Body of pancreas (tissue), 4 donors: ENCODE data around the gene MID2.
"Not testable (repeated sequence)": the region's sequence is repeated elsewhere in the genome, so short reads cannot be mapped to it uniquely, and the experiment has no call there.

Experiments used
- CTCF ChIP-seq, 7 experiments: fragments of 450-650 bp in 4 of 7; fragments of 200-600 bp in 3 of 7; sonication (generic) in 3 of 7; IDR thresholded peaks; one replicate each; pipeline ENCODE4 v1.5.1; 2016 to 2019; ENCODE audit warnings: antibody characterized with exemption in 7 of 7
- POLR2A ChIP-seq, 3 donors: fragments of 450-650 bp; IDR thresholded peaks; one replicate each; pipeline ENCODE4 v1.6.1; 2016; ENCODE audit warnings: antibody characterized with exemption in 3 of 3, mild to moderate bottlenecking in 2 of 3

DNA sequence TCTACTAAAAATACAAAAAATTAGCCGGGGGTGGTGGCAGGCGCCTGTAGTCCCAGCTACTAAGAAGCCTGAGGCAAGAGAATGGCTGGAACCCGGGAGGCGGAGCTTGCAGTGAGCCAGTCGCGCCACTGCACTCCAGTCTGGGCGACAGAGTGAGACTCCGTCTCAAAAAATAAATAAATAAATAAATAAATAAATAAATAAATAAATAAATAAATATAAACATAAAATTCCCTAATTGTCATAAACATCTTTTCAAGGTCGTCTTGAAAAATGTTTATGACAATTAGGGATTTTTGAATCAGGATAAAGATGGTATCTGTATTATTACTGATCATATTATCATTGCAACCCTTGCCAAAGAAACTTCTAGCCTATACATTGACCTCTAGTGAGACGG, 15.6 kb upstream of the MID2 start:
- TF ChIP-seq POLR2A, CTCF (IDR thresholded peaks at IDR 0.05): not testable (repeated sequence)
